SK-N-MC (cell line): ENCODE measurements around the gene POLA1.
"Not testable (repeated sequence)": the region's sequence is repeated elsewhere in the genome, so short reads cannot be mapped to it uniquely, and the experiment has no call there.

Experiments
- DNase-seq: peaks from one replicate; pipeline ENCODE4 v3.0.0-alpha.2; 2011; ENCODE audit warnings: low read depth, low spot score
- H3K27ac ChIP-seq: fragments of 200-600 bp; sonication (generic); 2 replicates; pipeline ENCODE4 v1.5.1; 2016; ENCODE audit warnings: mixed run types
- H3K36me3 ChIP-seq: fragments of 200-600 bp; sonication (generic); 2 replicates; pipeline ENCODE4 v1.6.1; 2017; ENCODE audit warnings: antibody characterized with exemption, low read length, mixed read lengths; ENCODE audit not compliant: insufficient read depth
- H3K4me3 ChIP-seq: fragments of 200-600 bp; sonication (generic); 2 replicates; pipeline ENCODE4 v1.5.1; 2016
- H3K9ac ChIP-seq: fragments of 200-600 bp; sonication (generic); 2 replicates; pipeline ENCODE4 v1.8.0; 2017; ENCODE audit warnings: mixed run types, mixed read lengths; ENCODE audit not compliant: insufficient read length
- H3K9me3 ChIP-seq: fragments of 200-600 bp; sonication (generic); 2 replicates; pipeline ENCODE4 v1.6.1; 2017; ENCODE audit warnings: low read depth, mild to moderate bottlenecking, antibody characterized with exemption, low read length, moderate library complexity, mixed read lengths
- EZH2 ChIP-seq: fragments of 200-600 bp; sonication (generic); IDR thresholded peaks from one replicate; pipeline ENCODE4 v1.6.1; 2017; ENCODE audit warnings: antibody characterized with exemption
- FOXP2 ChIP-seq: optimal IDR thresholded peaks from 2 replicates; pipeline ENCODE3; 2011; ENCODE audit warnings: mild to moderate bottlenecking, moderate library complexity; ENCODE audit not compliant: insufficient read depth; ENCODE audit errors: extremely low read length, control extremely low read depth
- POLR2AphosphoS5 ChIP-seq: IDR thresholded peaks from 2 replicates; pipeline ENCODE4 v1.6.1; 2012; ENCODE audit warnings: mild to moderate bottlenecking, low read depth, low read length, borderline replicate concordance

POLA1 gene

GRCh38 chrX:24693453-24694202 is at the start of gene POLA1:
POLA1 (plus strand) TSS chrX:24693918; CDS start chrX:24693962, 44 bp downstream.
- no peak for TF ChIP-seq EZH2
- TF ChIP-seq POLR2AphosphoS5, result peak; percentile 53; the same call in 1 of the 2 replicates
- Histone ChIP-seq H3K36me3 (peaks cover 3% of the 10 kb centered on the region; the same call in 1 of the 2 replicates), H3K27ac (peak within 1 kb of the TSS; percentile 68; the same call in 1 of the 2 replicates), H3K9ac (peak within 1 kb of the TSS; percentile 89), H3K4me3 (peak within 1 kb of the TSS; percentile 86), H3K9me3 (no peaks in the 10 kb centered on the region)
- peak; percentile 79 for DNase-seq

- H3K27ac ChIP-seq, result no peak overlapping the region
- H3K36me3 ChIP-seq, result no peaks in the 10 kb centered on the region
- H3K9me3 ChIP-seq, result no peaks in the 10 kb centered on the region
- DNase-seq, result no peak
- H3K9ac ChIP-seq, result no peak overlapping the region
- H3K4me3 ChIP-seq, result no peak overlapping the region
- no peak for TF ChIP-seq POLR2AphosphoS5
- TF ChIP-seq FOXP2, result no peak
- TF ChIP-seq EZH2, result no peak
Measured at GRCh38 chrX:24646006-24646405, 47.7 kb upstream of the POLA1 start.

GRCh38 chrX:24646745-24647182 is 47.0 kb upstream of the POLA1 start:
- TF ChIP-seq EZH2 (no peak), POLR2AphosphoS5 (no peak), FOXP2 (no peak)

GRCh38 chrX:24647257-24648058 is 46.3 kb upstream of the POLA1 start, which contains the start of gene PCYT1B:
PCYT1B (minus strand) TSS chrX:24647347; CDS start chrX:24647105, 242 bp downstream.
- no peak for DNase-seq
- Histone ChIP-seq H3K4me3 (peak within 1 kb of the TSS; percentile 69), H3K27ac (no peak within 1 kb of the TSS), H3K36me3 (no peaks in the 10 kb centered on the region), H3K9ac (no peak within 1 kb of the TSS), H3K9me3 (no peaks in the 10 kb centered on the region)
- TF ChIP-seq POLR2AphosphoS5 (no peak), FOXP2 (no peak), EZH2 (no peak)

More at GRCh38 chrX:24646745-24647182, 47.0 kb upstream of the POLA1 start:
- DNase-seq, result no peak
- no peaks in the 10 kb centered on the region for H3K36me3 ChIP-seq
- H3K9me3 ChIP-seq, result no peaks in the 10 kb centered on the region
- peak overlapping the region; percentile 69 for H3K4me3 ChIP-seq
- no peak overlapping the region for H3K27ac ChIP-seq
- H3K9ac ChIP-seq, result no peak overlapping the region

GRCh38 chrX:24648495-24648894 is 45.2 kb upstream of the POLA1 start:
- H3K9me3 ChIP-seq, result no peaks in the 10 kb centered on the region
- DNase-seq, result no peak
- H3K36me3 ChIP-seq, result no peaks in the 10 kb centered on the region
- no peak overlapping the region for H3K27ac ChIP-seq
- TF ChIP-seq EZH2 (no peak), POLR2AphosphoS5 (no peak), FOXP2 (no peak)
- H3K4me3 ChIP-seq, result no peak overlapping the region
- no peak overlapping the region for H3K9ac ChIP-seq

- Histone ChIP-seq H3K9me3 (no peaks in the 10 kb centered on the region), H3K36me3 (no peaks in the 10 kb centered on the region), H3K4me3 (no peak overlapping the region), H3K9ac (no peak overlapping the region), H3K27ac (no peak overlapping the region)
- no peak for TF ChIP-seq EZH2
- TF ChIP-seq FOXP2, result no peak
- no peak for TF ChIP-seq POLR2AphosphoS5
- DNase-seq, result no peak
Measured at GRCh38 chrX:24651783-24652182, 41.9 kb upstream of the POLA1 start.

GRCh38 chrX:24655679-24656078 is 38.0 kb upstream of the POLA1 start:
- H3K27ac ChIP-seq, H3K9ac ChIP-seq, DNase-seq, H3K4me3 ChIP-seq, H3K36me3 ChIP-seq, H3K9me3 ChIP-seq: not testable (repeated sequence)

- no peak for DNase-seq
- no peak overlapping the region for H3K27ac ChIP-seq
- H3K4me3 ChIP-seq, result no peak overlapping the region
- no peak for TF ChIP-seq FOXP2
- H3K9ac ChIP-seq, result no peak overlapping the region
- H3K9me3 ChIP-seq, result no peaks in the 10 kb centered on the region
- no peaks in the 10 kb centered on the region for H3K36me3 ChIP-seq
Measured at GRCh38 chrX:24657671-24658386, 35.9 kb upstream of the POLA1 start.
